ENCODE data around the gene ERICH3.

Gene ERICH3

DNA sequence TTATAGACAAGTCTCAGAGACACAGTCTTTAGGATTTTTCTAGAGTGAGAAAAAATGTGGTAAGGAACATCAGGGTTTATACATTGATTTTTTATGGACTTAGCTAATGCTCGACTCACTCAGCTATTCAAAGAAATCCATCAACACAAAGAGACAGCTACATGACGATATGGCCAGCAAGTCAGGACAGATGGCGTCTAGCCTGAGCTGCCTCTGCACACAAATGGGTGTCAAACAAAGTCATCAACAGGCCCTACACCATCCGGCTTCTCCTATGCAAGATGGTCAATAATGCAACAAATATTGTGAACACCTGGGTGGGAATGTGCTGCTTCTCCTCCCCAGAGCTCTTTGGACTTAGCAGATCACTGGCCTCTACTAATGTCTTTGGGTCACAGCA lies 13.3 kb upstream of the ERICH3 start:
- Histone ChIP-seq H3K27me3 (ENCODE audit: insufficient read depth, low read length, poor library complexity, severe bottlenecking) (no peaks in the 10 kb centered on the region), H3K9ac (ENCODE audit: low read depth, low read length, poor library complexity, severe bottlenecking) (no peak overlapping the region), H3K79me2 (ENCODE audit: insufficient read depth, low read length) (no peaks in the 10 kb centered on the region), H3K4me3 (ENCODE audit: low read length, poor library complexity, severe bottlenecking) (no peak overlapping the region), H4K20me1 (ENCODE audit: insufficient read depth, low read length, poor library complexity, severe bottlenecking) (no peaks in the 10 kb centered on the region), H3F3A (ENCODE audit: low read depth) (no peaks in the 10 kb centered on the region), H3K9me2 (replicated peaks; ENCODE audit: low read depth, low read length) (no peaks in the 10 kb centered on the region), H3K4me1 (ENCODE audit: insufficient read depth, low read length, poor library complexity, severe bottlenecking) (no peaks in the 10 kb centered on the region), H3K36me3 (ENCODE audit: insufficient read depth, low read length) (no peaks in the 10 kb centered on the region), H3K4me2 (ENCODE audit: low read depth, low read length, poor library complexity, severe bottlenecking) (no peak overlapping the region), H3K9me3 (ENCODE audit: insufficient read depth, low read depth, low read length) (no peaks in the 10 kb centered on the region), H2AFZ (ENCODE audit: low read length) (no peak overlapping the region)
- no peak for TF ChIP-seq EZH2phosphoT487 (IDR thresholded peaks at IDR 0.05; ENCODE audit: borderline replicate concordance)
- TF ChIP-seq, protein P1, sequence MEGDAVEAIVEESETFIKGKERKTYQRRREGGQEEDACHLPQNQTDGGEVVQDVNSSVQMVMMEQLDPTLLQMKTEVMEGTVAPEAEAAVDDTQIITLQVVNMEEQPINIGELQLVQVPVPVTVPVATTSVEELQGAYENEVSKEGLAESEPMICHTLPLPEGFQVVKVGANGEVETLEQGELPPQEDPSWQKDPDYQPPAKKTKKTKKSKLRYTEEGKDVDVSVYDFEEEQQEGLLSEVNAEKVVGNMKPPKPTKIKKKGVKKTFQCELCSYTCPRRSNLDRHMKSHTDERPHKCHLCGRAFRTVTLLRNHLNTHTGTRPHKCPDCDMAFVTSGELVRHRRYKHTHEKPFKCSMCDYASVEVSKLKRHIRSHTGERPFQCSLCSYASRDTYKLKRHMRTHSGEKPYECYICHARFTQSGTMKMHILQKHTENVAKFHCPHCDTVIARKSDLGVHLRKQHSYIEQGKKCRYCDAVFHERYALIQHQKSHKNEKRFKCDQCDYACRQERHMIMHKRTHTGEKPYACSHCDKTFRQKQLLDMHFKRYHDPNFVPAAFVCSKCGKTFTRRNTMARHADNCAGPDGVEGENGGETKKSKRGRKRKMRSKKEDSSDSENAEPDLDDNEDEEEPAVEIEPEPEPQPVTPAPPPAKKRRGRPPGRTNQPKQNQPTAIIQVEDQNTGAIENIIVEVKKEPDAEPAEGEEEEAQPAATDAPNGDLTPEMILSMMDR (conservative IDR thresholded peaks at IDR 0.05; ENCODE audit: low read length), result no peak

DNA sequence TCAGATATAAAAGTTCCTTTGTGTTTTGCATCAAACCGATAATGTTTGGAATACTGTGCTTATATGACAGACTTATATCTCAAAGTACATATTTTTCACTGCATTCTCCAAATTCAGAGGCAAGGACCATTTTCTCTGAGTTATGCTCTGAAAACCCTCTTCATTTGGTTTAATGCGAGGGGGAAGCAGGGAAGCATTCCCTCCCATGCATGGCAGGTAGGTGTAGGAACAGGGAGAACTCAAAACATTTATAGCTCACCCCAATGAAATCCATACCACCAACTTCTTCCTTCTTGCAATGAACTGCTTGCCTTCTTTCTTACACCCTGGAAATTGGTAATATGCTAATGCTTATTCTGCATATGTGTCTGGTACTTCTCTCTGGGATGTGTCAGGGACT lies 10.7 kb upstream of the ERICH3 start:
- H3K27me3 ChIP-seq (ENCODE audit: insufficient read depth, low read length, poor library complexity, severe bottlenecking), result no peaks in the 10 kb centered on the region
- no peaks in the 10 kb centered on the region for H3K9me3 ChIP-seq (ENCODE audit: insufficient read depth, low read depth, low read length)
- no peak overlapping the region for H3K4me3 ChIP-seq (ENCODE audit: low read length, poor library complexity, severe bottlenecking)
- no peaks in the 10 kb centered on the region for H3K79me2 ChIP-seq (ENCODE audit: insufficient read depth, low read length)
- TF ChIP-seq, protein P1 (conservative IDR thresholded peaks at IDR 0.05; ENCODE audit: low read length), result no peak
- no peak for TF ChIP-seq EZH2phosphoT487 (IDR thresholded peaks at IDR 0.05; ENCODE audit: borderline replicate concordance)
- no peak overlapping the region for H3K4me2 ChIP-seq (ENCODE audit: low read depth, low read length, poor library complexity, severe bottlenecking)
- no peak overlapping the region for H3K9ac ChIP-seq (ENCODE audit: low read depth, low read length, poor library complexity, severe bottlenecking)
- no peaks in the 10 kb centered on the region for H3K4me1 ChIP-seq (ENCODE audit: insufficient read depth, low read length, poor library complexity, severe bottlenecking)
- H3K36me3 ChIP-seq (ENCODE audit: insufficient read depth, low read length), result no peaks in the 10 kb centered on the region
- H4K20me1 ChIP-seq (ENCODE audit: insufficient read depth, low read length, poor library complexity, severe bottlenecking), result no peaks in the 10 kb centered on the region
- H3K9me2 ChIP-seq (replicated peaks; ENCODE audit: low read depth, low read length), result no peaks in the 10 kb centered on the region
- H3F3A ChIP-seq (ENCODE audit: low read depth), result no peaks in the 10 kb centered on the region
- H2AFZ ChIP-seq (ENCODE audit: low read length), result no peak overlapping the region

DNA sequence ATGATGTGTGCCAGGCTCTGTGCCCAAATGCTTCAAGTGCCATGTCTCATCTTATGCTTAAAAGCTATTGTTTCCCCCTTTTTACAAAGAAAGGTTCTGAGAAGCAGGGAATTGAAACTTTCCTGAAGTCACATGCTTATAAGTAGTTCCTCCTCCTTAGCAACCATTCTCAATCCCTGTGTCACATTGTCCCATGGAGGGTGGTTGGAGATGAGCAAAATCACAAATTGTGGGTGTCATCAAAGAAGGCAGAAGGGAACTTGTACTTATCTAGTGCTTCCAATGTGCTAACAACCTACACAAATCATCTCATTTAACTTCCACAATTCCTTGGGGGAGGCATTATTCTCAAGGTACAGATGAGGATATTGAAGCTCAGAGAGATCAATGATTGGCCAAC lies 10.1 kb upstream of the ERICH3 start:
- TF ChIP-seq EZH2phosphoT487 (IDR thresholded peaks at IDR 0.05; ENCODE audit: borderline replicate concordance), result no peak
- TF ChIP-seq, protein P1 (conservative IDR thresholded peaks at IDR 0.05; ENCODE audit: low read length), result no peak
- no peak overlapping the region for H3K4me3 ChIP-seq (ENCODE audit: low read length, poor library complexity, severe bottlenecking)
- H3K4me1 ChIP-seq (ENCODE audit: insufficient read depth, low read length, poor library complexity, severe bottlenecking), result no peaks in the 10 kb centered on the region
- no peaks in the 10 kb centered on the region for H3K36me3 ChIP-seq (ENCODE audit: insufficient read depth, low read length)
- H3K9me2 ChIP-seq (replicated peaks; ENCODE audit: low read depth, low read length), result no peaks in the 10 kb centered on the region
- H4K20me1 ChIP-seq (ENCODE audit: insufficient read depth, low read length, poor library complexity, severe bottlenecking), result no peaks in the 10 kb centered on the region
- H3F3A ChIP-seq (ENCODE audit: low read depth), result no peaks in the 10 kb centered on the region
- no peaks in the 10 kb centered on the region for H3K27me3 ChIP-seq (ENCODE audit: insufficient read depth, low read length, poor library complexity, severe bottlenecking)
- no peaks in the 10 kb centered on the region for H3K79me2 ChIP-seq (ENCODE audit: insufficient read depth, low read length)
- no peaks in the 10 kb centered on the region for H3K9me3 ChIP-seq (ENCODE audit: insufficient read depth, low read depth, low read length)
- H3K9ac ChIP-seq (ENCODE audit: low read depth, low read length, poor library complexity, severe bottlenecking), result no peak overlapping the region
- H3K4me2 ChIP-seq (ENCODE audit: low read depth, low read length, poor library complexity, severe bottlenecking), result no peak overlapping the region
- no peak overlapping the region for H2AFZ ChIP-seq (ENCODE audit: low read length)

Data from Loucy (cell line).